ENCODE results near the gene PTPRK.
"Not testable (repeated sequence)": the region's sequence is repeated elsewhere in the genome, so short reads cannot be mapped to it uniquely, and the experiment has no call there.

PTPRK gene

GRCh38 chr6:127949251-127949650 is 571.1 kb downstream of the PTPRK start:
- no peak for DNase-seq

- DNase-seq, result no peak
Measured at GRCh38 chr6:127946388-127946787, 574.0 kb downstream of the PTPRK start.

DNA sequence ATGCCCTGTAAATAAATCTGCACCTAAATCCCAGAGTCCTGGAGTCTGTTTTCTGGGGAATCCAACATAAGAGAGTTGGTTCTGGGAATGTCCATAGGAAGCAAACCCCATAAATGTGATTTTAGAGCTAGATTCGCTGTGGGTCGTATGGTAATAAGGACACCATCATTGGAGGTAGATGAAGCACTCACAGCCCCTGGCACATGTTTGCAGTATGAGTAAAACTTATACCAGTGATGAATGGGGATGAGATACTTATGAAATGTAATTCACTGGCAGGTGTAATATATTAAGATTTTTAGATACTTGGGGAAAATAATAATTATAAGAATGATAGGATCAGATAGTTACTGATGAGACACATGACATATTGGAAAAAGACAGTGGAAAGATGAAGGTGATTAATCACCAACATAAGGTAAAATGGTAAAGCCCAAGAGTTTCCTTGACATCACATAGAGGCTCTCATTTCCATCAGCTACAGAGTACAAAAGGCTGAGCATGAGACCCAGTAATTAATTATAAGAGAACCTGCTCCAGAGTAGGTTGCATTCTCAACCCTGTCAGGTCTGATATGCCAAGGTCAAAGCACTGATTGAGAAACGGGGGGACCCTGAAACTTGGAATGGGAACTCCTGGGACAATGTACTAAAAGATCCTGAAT is 574.8 kb downstream of the PTPRK start:
- no peak for DNase-seq

DNA sequence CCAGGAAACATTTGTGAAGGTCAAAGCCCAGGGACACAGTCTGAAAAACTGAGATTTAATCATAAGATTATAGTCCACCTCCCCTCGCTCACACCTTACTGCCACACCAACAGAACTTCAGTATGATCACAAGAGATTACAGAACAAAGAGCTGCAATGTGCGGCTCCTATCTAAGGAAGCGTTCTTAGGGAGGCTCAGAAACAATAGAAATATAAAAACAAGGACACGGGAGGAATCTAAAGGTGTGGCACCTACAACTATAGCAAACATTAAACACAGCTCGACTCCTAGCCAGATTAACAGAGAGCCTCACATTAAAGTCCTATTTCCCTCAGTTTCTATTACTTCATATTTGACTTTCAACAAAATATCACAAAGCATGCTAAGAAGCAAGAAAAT is 579.2 kb downstream of the PTPRK start:
- no peak for DNase-seq

- no peak for DNase-seq
Measured at GRCh38 chr6:127939442-127940066, 580.8 kb downstream of the PTPRK start.

GRCh38 chr6:127938701-127939100 is 581.7 kb downstream of the PTPRK start:
- no peak for DNase-seq

DNA sequence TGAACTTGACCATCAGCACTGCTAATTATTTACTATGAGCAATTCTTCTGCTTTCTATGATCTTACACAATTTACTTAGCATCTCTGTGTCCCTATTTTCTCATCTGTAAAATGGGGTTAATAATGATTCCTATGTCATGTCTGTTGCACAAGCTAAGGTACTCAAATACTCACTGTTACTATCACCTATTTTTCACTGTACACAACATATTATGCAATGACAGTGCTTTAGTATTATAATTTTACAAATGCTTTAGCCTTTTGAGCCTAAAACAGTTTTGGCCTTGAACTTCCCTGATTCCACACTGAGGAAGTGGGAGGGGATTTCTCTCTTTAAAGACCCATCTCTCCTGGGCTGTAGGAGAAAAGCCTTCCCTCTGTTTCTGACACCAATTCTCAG is 582.7 kb downstream of the PTPRK start:
- DNase-seq, result no peak

DNA sequence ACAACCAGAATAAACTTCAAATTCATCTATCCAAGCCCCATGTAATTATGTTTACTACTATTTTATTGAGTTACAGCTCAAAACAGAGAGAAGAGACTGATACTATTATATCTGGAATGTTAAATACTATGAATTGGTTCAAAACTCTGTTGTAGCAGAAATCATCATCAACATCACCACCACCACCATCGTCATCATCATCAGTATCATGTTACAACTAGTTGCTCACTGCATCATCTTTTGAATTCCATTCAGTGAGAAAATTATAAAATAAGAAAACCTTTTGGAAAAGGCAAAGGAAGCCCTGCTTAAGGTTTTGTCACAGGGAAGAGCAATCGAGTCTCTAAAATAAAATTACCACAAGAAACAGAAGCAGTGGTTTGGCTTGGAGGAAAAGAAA is 583.3 kb downstream of the PTPRK start:
- DNase-seq, result no peak

GRCh38 chr6:127934956-127935355 is 585.4 kb downstream of the PTPRK start:
- DNase-seq, result no peak

- DNase-seq, result peak; percentile 38
Measured at GRCh38 chr6:127933852-127934840, 586.3 kb downstream of the PTPRK start.

- DNase-seq, result no peak
Measured at GRCh38 chr6:127933137-127933536, 587.3 kb downstream of the PTPRK start.

GRCh38 chr6:127932708-127933107 is 587.7 kb downstream of the PTPRK start:
- DNase-seq, result no peak

GRCh38 chr6:127926441-127926840 is 594.0 kb downstream of the PTPRK start:
- not testable (repeated sequence) for DNase-seq

DNA sequence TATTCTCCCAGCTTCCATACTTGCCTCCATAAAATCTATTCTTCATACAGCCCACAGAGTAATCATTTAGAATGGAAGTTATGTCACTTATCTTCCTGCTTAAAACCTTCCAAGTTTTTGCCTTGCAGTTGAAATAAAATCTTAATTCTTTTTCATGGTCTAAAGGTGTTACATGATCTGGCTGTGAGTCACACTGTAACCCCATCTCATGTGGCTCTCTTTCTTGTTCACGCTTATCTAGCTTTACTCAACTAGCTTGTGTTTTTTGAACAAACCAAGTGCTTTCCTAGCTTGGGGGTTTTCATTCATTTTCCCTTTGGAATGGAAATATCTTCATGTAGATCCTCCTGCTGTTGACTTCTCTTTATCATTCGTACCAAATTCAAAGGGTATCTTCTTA is 596.0 kb downstream of the PTPRK start:
- DNase-seq, result no peak

DNA sequence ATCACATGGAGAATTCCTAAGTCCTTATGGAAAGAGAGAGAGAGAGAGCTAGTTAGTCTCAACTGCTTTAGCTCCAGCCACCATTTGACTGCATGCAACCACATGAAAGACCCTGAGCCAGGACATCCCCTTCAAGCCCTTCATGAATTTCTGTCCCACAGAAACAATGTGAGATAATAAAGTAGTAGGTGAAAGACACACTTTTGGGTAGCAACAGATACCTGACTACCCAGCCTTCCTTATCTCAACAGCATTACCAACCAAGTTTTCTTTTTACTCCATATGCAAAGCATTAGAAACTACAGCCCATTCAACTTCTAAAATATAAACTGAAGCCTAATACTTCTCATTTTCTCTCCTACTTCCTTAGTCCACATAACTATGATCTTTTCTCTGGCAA is 596.4 kb downstream of the PTPRK start:
- DNase-seq, result no peak

DNA sequence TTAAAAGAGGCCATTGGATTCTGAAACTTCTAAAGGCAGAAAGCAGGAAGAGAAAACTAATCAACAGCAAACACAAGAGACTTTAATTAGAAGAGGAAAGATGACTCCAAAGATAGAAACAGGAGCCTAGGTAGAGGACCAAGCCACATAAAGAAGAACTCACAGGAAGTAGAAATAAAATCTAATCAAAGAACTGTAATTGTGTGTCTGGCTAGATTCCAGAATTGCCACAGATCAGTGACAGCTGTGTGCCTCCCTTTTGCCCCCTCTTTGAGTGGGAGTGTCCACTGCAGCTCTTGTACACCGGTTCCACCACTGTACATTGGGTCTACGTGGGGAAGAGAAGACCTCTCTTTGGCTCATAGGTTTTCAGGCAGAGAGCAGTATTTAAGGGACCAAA is 597.3 kb downstream of the PTPRK start:
- no peak for DNase-seq

- DNase-seq, result no peak
Measured at GRCh38 chr6:127921982-127922381, 598.4 kb downstream of the PTPRK start.

- DNase-seq, result no peak
Measured at GRCh38 chr6:127920804-127921203, 599.6 kb downstream of the PTPRK start.

All from stimulated activated CD4-positive, alpha-beta T cell treated with anti-CD3 and anti-CD28 coated beads, Interleukin-4, amount 100 ng/mL, for 24 hours (primary cell).